Neutrophil (primary cell): ENCODE results near the gene AGRN.
A peak's percentile ranks its signal among the peaks of the same experiment; 100 is the strongest.
"Not testable (repeated sequence)": the region's sequence is repeated elsewhere in the genome, so short reads cannot be mapped to it uniquely, and the experiment has no call there.

Experiments
- H3K27ac ChIP-seq: fragments of 200-600 bp; sonication (generic); 2 replicates; pipeline ENCODE4 v1.5.1; 2016; ENCODE audit warnings: mild to moderate bottlenecking, moderate library complexity
- H3K27me3 ChIP-seq: fragments of 200-600 bp; sonication (generic); 2 replicates; pipeline ENCODE4 v1.6.0; 2016; ENCODE audit warnings: mild to moderate bottlenecking
- H3K36me3 ChIP-seq: fragments of 200-600 bp; sonication (generic); 2 replicates; pipeline ENCODE4 v1.5.1; 2017
- H3K4me1 ChIP-seq, 2 experiments: fragments of 200-600 bp in 1 of 2; sonication (generic) in 1 of 2; 1 replicate in 1 of 2; 2 replicates in 1 of 2; pipeline versions ENCODE4 v1.5.1 to v1.6.1; 2013 to 2016; ENCODE audit warnings: low read depth in 1 of 2, low read length in 1 of 2, mild to moderate bottlenecking in 1 of 2, moderate library complexity in 1 of 2; ENCODE audit not compliant: control insufficient read depth in 1 of 2, insufficient read depth in 1 of 2
- H3K4me3 ChIP-seq, 2 experiments: fragments of 200-600 bp in 1 of 2; sonication (generic) in 1 of 2; 1 replicate in 1 of 2; 2 replicates in 1 of 2; pipeline ENCODE4 v1.5.1; 2013 to 2016; ENCODE audit warnings: low read depth in 1 of 2, low read length in 1 of 2, mild to moderate bottlenecking in 1 of 2, moderate library complexity in 1 of 2
- H3K9me3 ChIP-seq: fragments of 200-600 bp; sonication (generic); 2 replicates; pipeline ENCODE4 v1.5.1; 2016
- TF ChIP-seq, protein P1 (sequence below): fragments of 200-600 bp; sonication (generic); IDR thresholded peaks from 2 replicates; pipeline ENCODE4 v1.5.1; 2016; ENCODE audit warnings: antibody characterized with exemption

Gene AGRN

DNA sequence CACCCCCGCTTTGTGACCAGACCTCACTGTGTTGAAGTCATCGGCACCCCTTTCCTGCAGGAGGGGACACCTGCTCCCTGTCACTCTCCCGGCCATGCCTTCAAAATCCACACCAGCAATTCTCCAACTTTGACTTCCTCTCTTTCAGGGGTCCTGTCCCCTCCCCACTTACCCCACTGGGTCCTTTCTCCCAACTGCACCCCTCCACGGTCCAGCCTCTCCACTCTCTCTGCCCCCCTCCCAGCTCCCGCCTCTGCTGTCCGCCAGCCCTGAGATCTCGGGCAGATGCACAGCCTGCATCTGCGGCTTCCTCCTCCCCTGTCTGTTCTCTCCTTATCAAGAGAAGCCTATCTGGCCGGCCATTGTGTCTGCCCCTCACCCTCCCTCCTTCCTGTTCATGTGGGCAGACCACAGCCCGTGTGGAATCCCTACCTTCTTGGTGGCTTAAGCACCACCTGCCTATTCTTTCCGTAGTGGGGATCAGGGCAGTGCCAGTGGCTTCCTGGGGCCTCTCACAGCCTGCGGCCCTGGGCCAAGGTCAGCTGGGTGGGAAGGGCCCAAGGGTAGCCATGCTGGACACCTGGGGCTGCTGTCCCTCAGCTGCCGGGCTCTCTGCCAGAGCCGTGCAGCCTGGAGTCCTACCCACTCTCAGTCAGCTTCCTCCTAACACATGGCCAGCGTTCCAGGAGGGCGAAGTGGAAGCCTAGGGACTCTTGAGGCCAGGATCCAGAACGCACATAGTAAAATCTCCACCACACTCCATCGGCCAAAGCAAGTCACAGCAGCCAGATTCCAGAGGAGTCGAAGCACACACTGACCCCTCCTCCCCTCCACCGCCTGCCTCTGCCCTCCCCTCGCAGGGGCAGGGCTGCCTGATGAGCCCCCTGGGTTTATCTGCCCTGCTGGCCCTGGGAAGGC is 14.9 kb upstream of the AGRN start:
- Histone ChIP-seq H3K27ac (no peak overlapping the region), H3K36me3 (no peaks in the 10 kb centered on the region), H3K4me3 (no peak overlapping the region), H3K9me3 (no peaks in the 10 kb centered on the region), H3K4me1 (peaks cover 14 to 19% of the 10 kb centered on the region in 2 experiments), H3K27me3 (peaks cover 94% of the 10 kb centered on the region)
- TF ChIP-seq, protein P1, sequence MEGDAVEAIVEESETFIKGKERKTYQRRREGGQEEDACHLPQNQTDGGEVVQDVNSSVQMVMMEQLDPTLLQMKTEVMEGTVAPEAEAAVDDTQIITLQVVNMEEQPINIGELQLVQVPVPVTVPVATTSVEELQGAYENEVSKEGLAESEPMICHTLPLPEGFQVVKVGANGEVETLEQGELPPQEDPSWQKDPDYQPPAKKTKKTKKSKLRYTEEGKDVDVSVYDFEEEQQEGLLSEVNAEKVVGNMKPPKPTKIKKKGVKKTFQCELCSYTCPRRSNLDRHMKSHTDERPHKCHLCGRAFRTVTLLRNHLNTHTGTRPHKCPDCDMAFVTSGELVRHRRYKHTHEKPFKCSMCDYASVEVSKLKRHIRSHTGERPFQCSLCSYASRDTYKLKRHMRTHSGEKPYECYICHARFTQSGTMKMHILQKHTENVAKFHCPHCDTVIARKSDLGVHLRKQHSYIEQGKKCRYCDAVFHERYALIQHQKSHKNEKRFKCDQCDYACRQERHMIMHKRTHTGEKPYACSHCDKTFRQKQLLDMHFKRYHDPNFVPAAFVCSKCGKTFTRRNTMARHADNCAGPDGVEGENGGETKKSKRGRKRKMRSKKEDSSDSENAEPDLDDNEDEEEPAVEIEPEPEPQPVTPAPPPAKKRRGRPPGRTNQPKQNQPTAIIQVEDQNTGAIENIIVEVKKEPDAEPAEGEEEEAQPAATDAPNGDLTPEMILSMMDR, result no peak

DNA sequence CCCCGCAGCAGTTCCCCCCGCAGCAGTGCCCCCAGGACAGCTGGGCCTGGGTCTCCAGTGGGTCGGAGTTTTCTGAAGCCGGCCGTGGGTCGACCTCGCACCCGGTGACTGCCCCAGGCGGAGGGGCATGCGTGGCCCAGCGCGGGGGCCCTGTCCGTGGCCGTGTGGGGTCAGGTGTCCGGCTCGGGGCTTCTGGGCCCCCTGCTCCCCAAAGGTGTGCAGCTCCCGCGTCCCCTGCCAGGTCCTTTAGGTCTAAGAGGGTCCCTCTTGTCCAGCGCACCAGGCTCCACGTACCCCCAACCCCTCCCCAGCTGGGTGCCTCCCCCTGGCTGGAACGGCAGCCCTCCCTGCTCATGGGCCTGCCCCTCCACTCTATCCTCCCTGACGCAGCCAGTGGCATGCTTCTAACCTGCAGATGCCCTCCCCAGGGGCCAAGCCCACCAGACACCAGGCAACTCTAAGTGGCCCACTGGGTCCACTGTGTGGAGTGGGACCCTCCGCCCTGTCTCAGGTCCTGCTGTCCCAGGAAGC is 14.1 kb upstream of the AGRN start:
- Histone ChIP-seq H3K36me3 (no peaks in the 10 kb centered on the region), H3K27ac (no peak overlapping the region), H3K4me3 (no peak overlapping the region), H3K27me3 (peaks cover 93% of the 10 kb centered on the region), H3K4me1 (peaks cover 8 to 11% of the 10 kb centered on the region in 2 experiments), H3K9me3 (no peaks in the 10 kb centered on the region)
- TF ChIP-seq, protein P1, result no peak

DNA sequence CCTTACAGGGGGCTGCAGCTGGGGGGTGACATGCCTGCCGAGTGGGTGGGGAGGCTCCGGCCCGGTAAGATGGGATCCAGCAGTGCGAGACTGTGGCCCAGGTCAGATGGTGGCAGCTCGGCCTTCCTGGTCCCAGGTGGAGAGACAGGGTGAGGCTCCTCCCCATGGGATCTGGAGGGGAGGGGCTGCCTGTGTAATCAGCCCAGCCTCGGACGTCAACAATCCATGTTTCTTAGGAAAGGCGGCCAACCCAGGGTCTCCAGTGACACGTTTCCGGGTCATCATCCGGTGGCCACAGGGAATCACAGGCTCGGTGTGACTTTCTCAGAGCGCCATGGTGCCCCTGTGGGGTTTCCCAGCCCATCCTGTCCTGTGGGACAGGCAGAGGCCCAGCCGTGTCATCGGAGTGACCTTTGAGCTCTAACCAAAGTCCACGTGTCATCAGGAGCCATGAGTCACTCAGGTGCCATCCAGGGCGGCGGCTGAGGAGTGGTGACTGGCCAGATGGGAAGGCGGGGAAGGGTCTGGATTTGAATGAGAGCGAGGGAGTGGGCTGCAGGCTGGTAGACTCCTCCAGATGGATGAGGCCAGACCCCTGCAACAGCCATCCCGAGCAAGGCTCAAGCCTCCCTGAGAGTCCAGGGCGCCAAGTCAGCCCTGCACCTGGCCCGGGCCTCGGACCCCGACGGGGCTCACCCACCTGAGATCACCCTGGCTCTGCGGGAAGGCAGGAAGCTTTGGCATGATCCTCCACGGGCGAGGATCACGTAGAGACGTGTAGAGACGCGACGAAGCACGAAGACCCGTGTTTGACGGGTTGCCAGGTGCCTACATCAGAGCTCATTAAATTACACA is 13.4 kb upstream of the AGRN start:
- Histone ChIP-seq H3K9me3 (no peaks in the 10 kb centered on the region), H3K36me3 (no peaks in the 10 kb centered on the region), H3K4me3 (no peak overlapping the region), H3K27me3 (peaks cover 93% of the 10 kb centered on the region), H3K4me1 (peaks cover under 1 to 4% of the 10 kb centered on the region in 2 experiments), H3K27ac (no peak overlapping the region)
- TF ChIP-seq, protein P1, result no peak

DNA sequence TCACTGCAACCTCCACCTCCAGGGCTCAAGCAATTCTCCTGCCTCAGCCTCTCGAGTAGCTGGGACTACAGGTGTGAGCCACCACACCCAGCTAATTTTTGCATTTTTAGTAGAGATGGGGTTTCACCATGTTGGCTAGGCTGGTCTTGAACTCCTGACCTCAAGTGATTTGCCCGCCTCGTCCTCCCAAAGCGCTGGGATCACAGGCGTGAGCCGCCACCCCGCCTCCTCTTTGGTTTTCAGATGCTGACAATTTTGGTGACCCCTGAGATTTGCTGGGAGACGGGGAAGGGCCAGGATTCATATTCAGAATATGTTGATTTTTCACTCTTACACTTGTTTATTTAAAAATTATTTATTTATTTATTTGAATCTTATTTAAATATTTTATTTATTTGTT is 9.8 kb upstream of the AGRN start:
- H3K27me3 ChIP-seq, result peaks cover 63% of the 10 kb centered on the region

DNA sequence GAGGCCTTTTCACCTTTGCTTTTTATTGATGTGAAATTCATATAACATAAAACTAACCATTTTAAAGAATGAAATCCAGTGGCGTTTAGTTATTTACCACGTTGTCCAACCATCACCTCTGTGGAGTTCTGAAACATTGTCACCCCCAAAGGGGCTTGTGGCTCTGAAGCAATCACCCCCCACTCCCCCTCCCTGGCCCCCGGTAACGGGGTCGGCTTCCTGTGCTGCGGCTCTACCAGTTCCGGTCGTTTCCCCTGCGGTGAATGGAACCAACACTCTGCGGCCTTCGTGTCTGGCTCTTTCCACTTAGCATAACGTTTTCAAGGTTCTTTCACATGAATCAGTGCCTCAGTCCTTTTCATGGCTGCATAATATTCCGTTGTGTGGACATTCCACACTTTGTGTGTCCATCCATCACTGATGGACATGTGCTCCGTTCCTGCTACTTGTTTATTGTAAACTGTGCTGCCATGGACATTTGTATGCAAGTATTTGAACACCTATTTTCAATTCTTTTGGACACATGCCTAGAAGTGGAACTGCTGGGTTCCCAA is 8.4 kb upstream of the AGRN start:
- Histone ChIP-seq H3K27ac (no peak overlapping the region), H3K4me1 (peaks cover 15 to 18% of the 10 kb centered on the region in 2 experiments), H3K9me3 (no peaks in the 10 kb centered on the region), H3K27me3 (peaks cover 50% of the 10 kb centered on the region), H3K36me3 (no peaks in the 10 kb centered on the region), H3K4me3 (no peak overlapping the region)
- TF ChIP-seq, protein P1, result no peak

More for the DNA sequence above, 9.8 kb upstream of the AGRN start:
- H3K9me3 ChIP-seq, H3K36me3 ChIP-seq, H3K4me3 ChIP-seq, H3K27ac ChIP-seq: not testable (repeated sequence)
- peaks cover 15 to 18% of the 10 kb centered on the region in 2 experiments for H3K4me1 ChIP-seq

DNA sequence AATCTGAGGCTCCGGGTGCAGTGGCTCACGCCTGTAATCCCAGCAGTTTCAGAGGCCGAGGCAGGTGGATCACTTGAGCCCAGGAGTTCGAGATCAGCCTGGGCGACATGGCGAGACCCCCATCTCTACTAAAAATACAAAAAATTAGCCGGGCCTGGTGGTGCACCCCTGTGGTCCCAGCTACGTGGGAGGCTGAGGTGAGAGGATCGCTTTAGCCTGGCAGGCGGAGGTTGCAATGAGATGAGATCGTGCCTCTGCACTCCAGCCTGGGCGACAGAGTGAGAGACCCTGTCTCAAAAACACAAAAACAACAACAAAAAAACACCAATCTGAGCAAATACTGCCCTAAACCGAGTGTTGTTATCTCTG is 7.2 kb upstream of the AGRN start:
- Histone ChIP-seq H3K27ac (peak overlapping the region; percentile 81), H3K27me3 (peaks cover 40% of the 10 kb centered on the region), H3K4me3 (peak overlapping the region; percentile 70 to 81), H3K4me1 (peaks cover 15 to 18% of the 10 kb centered on the region in 2 experiments)
- H3K36me3 ChIP-seq, H3K9me3 ChIP-seq: not testable (repeated sequence)
